H1 (cell line): ENCODE results near the gene HES2. TPM values are rescaled to one million over a fixed set of nuclear protein-coding genes. Genes with fewer than 3 reads are reported as not detected.

Source experiments
- KDM4A ChIP-seq: IDR thresholded peaks from one replicate; pipeline ENCODE4 v1.7.1; 2012; ENCODE audit warnings: low read depth, mild to moderate bottlenecking, moderate library complexity, low read length, inconsistent platforms; ENCODE audit not compliant: severe bottlenecking
- polyA plus RNA-seq, 7 experiments: library from polyadenylated mRNA; depleted of rRNA in 3 of 7; stranded (reverse) in 5 of 7; unstranded in 2 of 7; fragments of >200 nt in 5 of 7; fragments of 200-250 nt in 2 of 7; gene quantifications; 1 replicate in 5 of 7; 2 replicates in 1 of 7; 4 replicates in 1 of 7; pipeline versions ENCODE4 v1.2.1 to v1.2.3, GENCODE V29; 2011 to 2013; ENCODE audit warnings: missing spikeins in 2 of 7, mixed read lengths in 2 of 7
- total RNA-seq: library from RNA; stranded (reverse); fragmentation: NEBNext Ultra II Directional; extraction: Animal tissue kit (Norgen Biotek cat#: 25700); gene quantifications from 2 replicates; pipeline ENCODE4 v1.2.1, GENCODE V29; 2021

HES2 gene
- total and polyA plus RNA-seq, 2 of the 8 experiments (the other 6 are each of a cell fraction or from before 2014, with no cell fraction given) = 0.15 to 0.53 TPM

GRCh38 chr1:6399294-6399693, 20.4 kb downstream of the HES2 start (continued):
- no peak for TF ChIP-seq KDM4A
- TF ChIP-seq, all 59 proteins: peak for 0
